Muscle of arm (tissue), 12 donors: Measurements from ENCODE around the gene MEF2C. TPM values are rescaled to one million over a fixed set of nuclear protein-coding genes. Genes with fewer than 3 reads are reported as not detected.
"Not testable (repeated sequence)": the region's sequence is repeated elsewhere in the genome, so short reads cannot be mapped to it uniquely, and the experiment has no call there.

ENCODE experiments used
- DNase-seq: peaks from one replicate; pipeline ENCODE4 v3.0.0-alpha.2; 2013
- polyA plus RNA-seq, 12 donors: library from polyadenylated mRNA; unstranded; fragments of 120-200 nt; gene quantifications; one replicate each; pipeline ENCODE4 v1.2.1, GENCODE V29; 2013; ENCODE audit not compliant: insufficient read length in 12 of 12

The MEF2C gene
- polyA plus RNA-seq, 12 donors, result 422 to 1,086 (median 786) TPM

DNA sequence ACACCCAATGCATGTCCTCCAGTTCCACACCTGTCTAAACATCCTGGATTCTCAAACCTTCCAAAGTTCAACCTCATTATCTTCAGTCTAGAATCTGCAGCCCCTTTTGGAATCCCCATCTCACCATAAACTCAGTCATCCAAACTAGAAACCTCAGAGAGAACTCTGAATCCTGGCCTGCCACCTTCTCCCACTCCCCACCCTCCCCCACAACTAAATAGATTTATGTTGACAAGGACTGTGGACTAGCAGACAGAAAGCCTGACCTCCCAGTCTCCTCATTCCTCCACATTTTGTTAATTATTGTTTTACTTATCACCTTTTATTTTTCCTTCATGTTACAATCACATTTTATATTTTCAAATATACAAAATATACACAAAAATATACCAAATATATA, 76.6 kb downstream of the MEF2C start:
- no peak for DNase-seq

DNA sequence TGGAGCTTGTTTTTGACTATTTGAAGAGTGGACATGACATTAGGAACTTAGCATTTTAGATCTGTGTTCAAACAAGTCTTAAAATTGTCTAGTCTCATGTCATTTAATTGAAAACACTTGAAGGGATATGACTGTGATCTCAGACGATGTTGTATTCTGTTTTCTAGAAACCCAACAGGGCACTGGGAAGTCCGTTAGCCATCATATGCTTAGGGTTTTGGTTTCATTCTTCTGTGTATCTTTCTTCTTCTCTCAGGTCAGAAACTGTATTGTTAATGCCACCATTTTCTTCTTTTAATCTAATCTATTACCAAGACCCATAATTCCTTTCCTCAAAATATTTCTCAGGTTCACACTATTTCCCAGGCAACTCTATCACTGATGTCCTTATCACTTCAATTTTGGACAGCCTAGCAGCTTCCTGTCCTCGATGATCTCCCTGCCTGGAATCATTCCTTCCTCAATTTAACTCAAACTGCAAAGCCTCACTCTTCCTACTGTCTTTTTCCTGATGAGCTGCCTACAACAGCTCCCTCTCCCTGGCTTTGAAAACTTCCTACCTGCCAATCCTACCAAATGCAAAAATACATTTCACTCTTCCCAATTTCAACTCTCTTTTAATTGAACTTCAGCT, 77.7 kb downstream of the MEF2C start:
- no peak for DNase-seq

DNA sequence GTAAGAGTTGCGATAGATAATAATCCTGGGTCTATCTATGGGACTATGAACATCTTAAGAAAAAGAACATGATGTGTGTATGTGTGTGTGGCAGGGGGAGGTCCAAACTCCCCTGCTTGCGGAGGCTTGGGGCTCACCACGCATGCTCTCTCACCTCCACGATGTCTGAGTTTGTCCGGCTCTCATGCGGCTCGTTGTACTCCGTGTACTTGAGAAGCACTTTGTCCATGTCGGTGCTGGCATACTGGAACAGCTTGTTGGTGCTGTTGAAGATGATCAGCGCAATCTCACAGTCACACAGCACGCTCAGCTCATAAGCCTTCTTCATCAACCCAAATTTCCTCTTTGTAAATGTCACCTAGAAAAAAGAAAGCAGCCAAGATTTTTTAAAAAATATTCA, 78.5 kb downstream of the MEF2C start:
- DNase-seq, result no peak

DNA sequence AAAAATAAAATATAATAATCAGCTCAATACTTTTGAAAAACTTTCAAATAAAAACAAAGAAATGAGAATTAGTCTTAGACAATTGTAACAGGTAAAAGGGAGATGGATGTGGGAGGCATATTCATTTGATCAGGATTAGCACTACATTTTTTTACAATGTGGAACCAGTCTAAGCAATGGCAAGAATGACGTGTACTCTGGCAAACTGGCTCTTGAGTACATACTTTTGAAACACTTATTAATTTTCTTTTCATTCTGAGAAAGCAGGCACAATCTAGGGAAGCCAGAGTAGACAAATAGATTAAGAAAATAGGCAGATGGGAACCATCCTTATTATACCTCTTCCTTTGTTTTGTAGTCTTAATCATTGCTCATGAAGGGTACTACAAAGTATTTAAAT, 79.7 kb downstream of the MEF2C start:
- no peak for DNase-seq

DNA sequence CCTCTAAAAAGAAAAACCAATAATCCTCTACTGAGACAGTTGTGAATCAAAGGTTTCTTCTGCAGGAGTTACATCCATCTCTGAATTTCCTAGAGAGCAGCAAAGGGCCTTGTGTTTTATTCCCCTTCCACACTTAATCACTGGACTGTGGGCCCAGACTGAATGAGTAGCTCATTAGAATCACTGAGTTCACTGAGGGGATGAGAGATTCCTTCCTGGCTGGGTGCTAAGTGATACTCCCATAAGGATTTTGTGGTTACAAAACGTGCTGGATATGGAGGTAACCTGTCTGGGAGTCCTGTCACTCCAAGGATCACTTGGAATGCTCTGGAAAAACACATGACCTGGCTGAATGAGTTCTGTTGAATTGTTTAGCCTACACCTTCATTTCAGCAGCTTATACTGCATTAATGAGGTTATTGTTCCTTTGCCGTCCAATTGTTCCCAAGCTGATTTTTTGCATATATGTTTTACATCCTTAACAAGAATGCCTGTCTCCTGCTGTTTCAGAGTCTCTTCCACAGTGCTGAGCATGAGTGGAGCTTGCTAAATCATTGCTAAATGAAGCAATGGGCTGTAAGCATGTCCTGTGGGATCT, 82.9 kb downstream of the MEF2C start:
- no peak for DNase-seq

DNA sequence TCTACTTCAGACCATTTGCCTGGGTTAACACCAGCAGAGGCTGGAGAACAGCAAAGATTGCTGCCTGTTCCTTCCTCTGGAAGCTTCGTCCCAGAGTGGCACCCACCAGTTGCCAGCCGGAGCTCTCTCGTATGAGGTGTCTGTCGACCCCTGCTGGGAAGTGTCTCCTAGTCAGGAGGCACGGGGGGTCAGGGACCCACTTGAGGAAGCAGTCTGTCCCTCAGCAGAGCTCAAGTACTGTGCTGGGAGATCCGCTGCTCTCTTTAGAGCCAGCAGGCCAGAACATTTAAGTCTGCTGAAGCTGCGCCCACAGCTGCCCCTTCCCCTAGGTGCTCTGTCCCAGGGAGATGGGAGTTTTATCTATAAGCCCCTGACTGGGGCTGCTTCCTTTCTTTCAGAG, 84.1 kb downstream of the MEF2C start:
- DNase-seq, result not testable (repeated sequence)

DNA sequence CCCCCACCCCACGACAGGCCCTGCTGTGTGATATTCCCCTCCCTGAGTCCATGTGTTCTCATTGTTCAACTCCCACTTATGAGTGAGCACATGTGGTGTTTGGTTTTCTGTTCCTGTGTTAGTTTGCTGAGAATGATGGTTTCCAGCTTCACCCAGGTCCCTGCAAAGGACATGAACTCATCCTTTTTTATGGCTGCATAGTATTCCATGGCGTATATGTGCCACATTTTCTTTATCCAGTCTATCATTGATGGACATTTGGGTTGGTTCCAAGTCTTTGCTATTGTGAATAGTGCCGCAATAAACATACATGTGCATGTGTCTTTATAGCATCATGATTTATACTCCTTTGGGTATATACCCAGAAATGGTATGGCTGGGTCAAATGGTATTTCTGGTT, 89.2 kb downstream of the MEF2C start:
- DNase-seq, result not testable (repeated sequence)

DNA sequence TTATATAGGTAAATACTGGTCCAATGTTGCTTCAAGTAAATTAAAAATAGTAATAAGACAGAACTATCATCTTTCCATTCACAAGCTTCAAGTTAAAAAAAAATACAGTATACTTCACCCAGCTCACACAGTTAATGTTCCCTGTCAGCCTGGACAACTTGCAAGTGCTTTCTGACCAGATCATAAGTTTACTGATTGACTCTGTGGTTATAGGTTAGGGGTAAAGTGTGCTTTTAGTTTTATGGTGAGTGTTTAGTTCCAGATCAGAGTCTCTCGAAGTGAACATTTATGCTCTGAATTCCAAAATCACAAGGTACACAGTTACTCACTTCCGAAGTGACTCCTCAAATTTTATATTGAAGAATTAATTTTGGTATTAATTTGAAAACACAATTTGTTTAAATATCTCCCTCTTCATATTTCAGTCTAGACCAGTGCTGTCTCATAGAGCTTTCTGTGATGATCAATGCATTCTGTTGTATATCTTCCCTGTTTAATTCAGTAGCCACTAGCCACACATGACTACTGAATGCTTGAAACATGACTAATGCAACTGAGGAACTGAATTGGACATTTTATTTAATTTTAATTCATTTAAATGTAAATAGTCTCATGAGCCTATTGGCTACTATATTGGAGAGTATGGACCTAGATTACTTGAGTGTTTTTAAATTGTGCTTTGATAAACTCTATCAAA, 90.7 kb downstream of the MEF2C start:
- no peak for DNase-seq

DNA sequence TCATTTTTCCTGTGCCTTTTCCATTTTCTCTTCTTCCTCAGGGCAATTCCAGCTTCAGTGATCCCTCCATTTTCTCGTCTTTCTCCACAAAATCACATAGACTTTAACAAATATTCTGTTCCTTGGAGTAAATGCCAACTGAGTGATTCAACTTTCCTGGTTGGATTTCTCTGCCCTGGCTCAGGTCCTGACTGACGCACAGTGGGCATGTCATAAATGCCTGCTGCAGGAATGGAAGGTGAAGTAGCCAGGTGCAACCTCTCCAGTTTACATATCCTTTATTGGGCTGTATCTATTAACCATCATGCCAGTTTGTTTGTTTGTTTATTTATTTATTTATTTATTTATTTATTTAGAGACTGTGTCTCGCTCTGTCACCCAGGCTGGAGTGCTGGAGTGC, 95.1 kb downstream of the MEF2C start:
- DNase-seq, result no peak

DNA sequence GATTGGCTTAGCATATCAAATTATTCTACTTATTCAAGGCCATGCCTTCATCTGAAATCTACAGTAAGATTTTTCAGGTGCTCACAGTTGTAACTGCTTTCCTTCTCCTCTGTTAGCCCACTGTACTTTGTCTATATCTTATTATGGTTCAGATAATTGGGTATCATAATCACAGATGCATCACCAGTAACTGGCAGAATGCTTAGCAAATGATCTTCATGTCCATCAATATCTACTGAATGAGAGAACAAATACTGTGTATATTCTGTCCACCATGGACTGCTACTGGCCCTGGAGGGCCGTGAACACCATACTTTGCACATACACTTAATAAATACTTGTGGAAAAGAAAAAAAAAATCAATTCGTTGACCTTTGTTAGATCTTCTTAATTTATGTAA, 96.2 kb downstream of the MEF2C start:
- no peak for DNase-seq

DNA sequence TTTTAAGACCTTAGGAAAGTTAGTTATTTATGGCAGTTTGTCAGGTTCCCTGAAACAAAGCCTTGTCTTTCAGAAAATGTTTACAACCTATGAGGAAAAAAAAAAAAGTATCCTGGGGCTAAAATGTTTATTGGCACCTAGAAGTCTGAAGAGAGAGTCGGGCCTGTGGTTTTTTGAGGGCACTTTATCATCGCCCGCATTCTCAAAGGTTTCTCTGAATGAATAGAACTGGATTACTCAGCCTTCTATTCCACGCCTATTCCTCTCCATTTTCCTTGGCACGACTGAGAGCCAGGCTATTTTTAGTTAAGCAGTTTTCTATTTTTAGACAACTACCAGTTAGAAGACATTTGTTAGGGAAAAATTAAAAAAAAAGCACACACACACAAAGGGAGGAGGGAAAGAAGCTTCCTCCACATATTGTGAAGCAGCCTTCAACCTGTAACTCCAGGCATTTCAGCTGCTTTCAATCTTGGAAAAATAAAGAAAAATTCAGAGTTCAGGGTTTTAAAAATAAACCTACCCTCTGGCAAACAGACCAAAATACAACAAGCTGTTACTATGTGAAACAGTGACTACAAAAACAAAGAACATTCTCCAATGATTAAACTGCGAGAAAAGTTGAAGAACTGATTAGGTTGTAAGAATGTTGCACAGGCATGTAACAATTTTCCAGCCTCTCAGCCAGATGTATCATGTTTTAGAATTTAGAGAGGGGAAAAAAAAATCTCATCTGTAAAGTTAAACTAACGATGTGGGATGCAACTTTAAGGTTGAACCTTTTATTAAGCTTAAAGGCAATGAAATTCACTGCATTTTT, 97.0 kb downstream of the MEF2C start:
- DNase-seq, result peak; percentile 77

DNA sequence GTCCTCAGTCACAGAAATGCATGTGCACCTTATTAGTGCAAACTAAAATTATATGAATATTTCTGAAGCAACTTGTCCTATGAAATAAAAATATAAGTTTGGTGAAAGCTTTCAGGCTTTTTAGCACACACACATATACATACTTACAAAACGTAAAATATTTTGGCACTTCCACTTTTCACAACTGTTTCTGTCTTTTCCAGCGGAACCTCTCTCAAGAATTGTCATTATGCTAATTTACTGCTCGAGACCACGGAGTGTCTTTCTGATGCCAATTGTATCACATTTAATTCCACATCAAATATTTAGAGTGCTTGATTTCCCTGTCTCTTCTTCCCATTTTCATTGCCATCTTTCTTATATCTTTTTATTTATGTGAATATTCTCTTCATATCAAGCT, 100.4 kb downstream of the MEF2C start:
- no peak for DNase-seq

DNA sequence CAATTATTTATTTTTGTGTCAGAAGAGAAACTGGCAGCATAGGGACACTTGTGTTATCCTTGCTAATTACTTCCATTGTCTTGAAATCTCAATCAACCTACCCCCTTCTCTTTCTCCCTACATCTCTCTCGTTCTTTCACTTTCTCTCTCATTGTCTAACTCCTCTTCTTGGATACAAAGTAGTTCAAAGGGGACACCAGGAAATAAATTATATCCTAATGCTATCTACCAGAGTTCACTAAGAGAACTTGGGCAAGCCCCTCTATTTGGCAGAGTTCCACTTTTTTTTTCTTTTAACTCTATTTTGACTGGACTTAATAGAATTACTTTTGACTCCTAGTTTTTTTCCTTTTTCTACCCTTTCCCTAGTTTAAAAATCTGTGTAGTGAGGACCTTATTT, 102.2 kb downstream of the MEF2C start:
- DNase-seq, result no peak

DNA sequence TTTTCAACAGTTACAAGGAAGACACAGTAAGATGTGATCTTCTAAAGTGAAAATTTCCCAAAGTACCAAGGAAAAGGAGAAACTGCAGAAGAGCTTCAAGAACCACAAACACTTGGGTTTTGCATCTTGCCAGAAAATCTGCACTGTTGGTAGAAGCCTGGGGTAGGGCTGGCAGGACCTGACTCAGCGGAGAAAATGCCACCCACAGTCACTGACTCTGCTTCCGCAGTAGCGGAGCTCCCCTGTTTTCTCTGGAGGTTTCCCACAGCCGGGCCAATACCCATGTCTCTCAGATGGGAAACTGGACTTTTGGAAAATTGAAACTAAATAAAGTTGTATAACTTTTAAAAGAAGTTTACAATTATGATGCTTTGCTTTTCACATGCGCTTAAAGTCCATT, 104.2 kb downstream of the MEF2C start:
- DNase-seq, result no peak

DNA sequence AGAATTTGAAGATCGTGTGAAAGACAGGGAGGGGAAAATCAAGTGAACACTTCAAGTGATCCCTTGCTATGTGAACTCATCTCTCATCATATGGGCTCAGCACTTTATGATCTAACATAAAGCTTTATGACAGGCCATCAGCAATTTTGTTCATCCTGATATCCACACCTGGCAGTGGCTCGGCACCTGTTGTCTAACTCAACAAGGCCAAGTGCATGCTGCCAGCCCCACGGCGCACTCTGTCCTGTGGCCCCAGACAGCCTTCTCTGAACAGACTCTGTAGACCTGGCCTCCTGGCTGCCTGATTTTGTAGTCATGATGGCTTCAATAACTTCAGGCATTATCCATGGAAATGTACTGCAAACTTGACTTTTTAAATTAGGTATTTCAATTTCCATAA, 106.3 kb downstream of the MEF2C start:
- no peak for DNase-seq

DNA sequence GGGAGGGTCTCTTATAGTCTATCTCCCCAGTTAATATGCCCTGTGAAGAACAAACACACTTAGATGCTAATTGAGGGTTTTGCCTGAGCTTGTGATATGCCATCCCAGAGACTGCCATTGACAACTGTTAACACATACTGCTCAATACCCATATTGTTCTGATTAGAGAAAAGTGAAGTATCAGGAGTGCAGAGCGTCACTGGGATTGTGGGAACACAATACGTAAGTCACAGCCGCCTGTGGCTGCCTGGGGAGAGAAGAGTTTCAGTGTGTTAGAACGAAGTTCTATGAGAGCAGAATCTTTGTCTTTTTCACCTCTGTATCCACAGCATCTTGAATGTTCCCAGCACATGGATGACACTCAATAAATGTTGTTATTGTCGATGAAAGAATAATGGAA, 110.2 kb downstream of the MEF2C start:
- DNase-seq, result no peak

DNA sequence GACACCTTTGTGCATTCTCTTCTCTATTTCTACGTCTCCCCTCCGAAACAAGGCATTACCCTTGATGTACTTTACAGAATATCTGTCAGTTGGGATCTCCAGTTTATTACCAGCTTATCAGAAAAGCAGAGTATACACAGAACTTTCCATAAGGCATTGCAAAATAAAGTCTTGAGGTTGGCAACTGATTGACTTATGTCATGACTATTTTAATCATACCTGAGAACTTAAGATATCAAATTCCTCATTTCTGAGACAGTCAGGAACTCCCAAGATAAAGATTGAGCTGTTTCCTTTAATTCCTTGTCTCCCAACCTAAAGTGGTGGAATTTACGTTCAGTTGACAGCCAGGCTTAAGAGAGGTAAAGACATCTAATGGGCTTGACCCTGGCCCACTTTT, 110.9 kb downstream of the MEF2C start:
- DNase-seq, result no peak

DNA sequence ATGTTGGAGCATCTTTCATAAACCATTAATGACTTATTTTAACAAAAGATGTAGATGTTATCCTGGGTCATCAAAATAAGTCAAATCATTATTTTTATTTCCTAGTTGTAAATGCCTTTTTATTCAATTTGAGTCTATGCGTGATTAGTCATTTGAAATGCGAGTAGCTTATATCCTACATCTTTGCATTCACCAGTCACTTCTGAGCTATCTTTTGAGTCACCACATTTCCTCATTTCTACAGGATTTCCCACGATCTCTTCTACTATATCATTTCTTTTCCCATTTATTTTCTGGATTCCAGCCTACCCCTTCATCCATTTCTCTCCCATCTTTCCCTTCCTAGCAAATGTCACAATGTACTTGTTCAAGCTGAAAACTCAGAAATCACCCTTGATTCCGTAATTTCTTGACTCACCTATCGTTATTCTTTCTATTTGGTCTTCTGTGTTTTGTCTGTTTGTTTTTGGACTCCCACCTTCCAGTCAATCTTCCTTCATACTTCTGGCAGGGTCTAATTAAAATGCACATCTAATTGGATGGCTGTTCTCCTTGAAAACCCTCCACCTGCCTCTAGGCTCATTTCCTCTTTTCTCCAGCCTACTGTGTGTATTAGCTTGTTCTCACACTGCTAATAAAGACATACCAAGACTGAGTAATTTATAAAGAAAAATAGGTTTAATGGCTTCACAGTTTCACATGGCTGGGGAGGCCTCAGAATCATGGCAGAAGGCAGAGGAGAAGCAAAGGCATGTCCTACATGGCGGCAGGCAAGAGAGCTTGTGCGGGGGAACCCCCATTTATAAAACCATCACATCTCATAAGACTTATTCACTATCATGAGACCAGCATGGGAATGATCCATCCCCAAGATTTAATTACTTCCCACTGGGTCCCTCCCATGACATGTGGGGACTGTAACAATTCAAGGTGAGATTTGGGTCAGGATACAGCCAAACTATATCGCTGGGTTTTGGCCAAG, 112.4 kb downstream of the MEF2C start:
- DNase-seq, result no peak

DNA sequence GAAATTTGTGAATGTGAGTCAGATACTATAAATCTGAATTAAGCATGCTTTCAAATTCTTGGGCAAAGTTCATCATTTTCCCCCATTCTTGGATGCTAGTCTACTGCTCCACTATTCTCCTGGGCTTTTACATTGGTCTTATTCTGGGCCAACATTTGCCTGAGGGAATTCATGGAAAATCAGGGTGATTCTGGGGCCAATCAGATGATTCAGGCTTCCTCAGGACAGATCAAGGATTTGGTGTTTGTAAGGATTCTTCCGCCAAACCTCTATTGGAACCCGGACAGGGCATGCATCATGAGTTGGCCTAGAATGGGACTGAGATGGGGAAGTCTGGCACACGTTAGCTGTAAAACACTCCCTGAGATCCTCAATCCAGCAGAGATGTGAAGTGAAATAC, 113.8 kb downstream of the MEF2C start:
- DNase-seq, result peak; percentile 79

DNA sequence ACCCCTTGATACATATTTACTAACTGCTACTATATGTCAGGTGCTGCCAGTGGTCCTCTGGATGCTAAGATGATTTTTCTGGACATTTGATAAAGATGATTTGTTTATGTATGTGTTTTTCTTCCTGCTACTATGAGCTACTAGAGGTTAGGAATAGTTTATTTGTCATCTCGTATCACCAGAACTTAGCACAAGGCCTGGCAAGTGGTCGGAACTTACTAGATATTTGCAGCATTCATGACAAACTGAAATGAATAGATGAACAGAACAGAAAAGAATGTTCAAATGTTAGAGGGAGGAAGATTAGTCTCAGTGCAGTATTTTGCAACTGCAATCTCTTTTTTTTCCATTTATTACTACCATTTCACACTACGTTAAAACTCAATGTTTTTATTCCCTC, 114.6 kb downstream of the MEF2C start:
- DNase-seq, result no peak

DNA sequence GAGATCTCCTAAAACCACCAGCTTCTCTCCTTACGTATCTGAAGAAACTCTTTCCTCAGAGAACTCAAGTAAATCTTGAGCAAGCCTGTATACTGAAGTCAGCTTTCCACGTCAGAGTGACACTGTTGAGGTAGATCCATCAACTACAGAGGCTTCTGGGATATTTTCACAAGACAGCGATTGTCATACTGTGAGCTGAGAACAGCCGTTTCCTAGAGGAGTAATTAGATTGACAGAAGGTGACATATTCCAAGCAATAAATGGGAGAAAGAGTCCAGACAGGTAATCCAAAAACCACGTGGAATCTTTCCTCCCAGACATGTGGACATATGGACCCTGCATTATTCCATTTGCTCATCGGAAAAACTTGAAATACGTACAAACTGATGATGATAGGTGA, 117.2 kb downstream of the MEF2C start:
- no peak for DNase-seq
